Measurements from ENCODE around the gene CCDC196. TPM values are rescaled to one million over a fixed set of nuclear protein-coding genes. Genes with fewer than 3 reads are reported as not detected.
"Not testable (repeated sequence)": the region's sequence is repeated elsewhere in the genome, so short reads cannot be mapped to it uniquely, and the experiment has no call there.

The CCDC196 gene
- total RNA-seq, 1 donor from 2014 or later = not detected

- ATAC-seq (no peak), DNase-seq (ENCODE audit: low spot score) (no peak)
- intact Hi-C loops (cut with DNase I) = no loop called here
Observed at GRCh38 chr14:66540038-66540437, 53.9 kb downstream of the CCDC196 start.

DNA sequence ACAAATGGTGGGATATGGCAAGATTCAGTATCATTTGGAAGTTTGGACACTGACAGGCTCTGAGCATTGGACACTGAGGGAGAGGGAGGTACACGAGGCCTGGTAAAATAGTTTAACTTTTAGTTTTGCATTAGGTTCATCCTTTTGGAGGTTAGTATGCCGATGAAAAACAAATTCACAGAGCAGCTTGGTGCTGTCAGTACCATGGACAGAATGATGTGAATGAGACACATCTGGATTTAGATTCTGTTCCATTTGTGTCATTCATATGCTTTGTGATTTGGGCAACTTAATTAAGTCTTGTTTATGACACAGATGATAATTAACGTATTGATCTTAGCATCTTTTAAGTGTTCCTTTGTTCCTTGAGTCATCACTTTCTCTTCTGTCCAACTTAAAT lies 55.5 kb downstream of the CCDC196 start:
- no peak for DNase-seq (ENCODE audit: low spot score)
- no peak for ATAC-seq
- intact Hi-C loops (cut with DNase I) = no loop called here

- DNase-seq (ENCODE audit: low spot score) = no peak
- intact Hi-C loops (cut with DNase I) = no loop called here
- no peak for ATAC-seq
Observed at GRCh38 chr14:66543996-66544395, 57.8 kb downstream of the CCDC196 start.

DNA sequence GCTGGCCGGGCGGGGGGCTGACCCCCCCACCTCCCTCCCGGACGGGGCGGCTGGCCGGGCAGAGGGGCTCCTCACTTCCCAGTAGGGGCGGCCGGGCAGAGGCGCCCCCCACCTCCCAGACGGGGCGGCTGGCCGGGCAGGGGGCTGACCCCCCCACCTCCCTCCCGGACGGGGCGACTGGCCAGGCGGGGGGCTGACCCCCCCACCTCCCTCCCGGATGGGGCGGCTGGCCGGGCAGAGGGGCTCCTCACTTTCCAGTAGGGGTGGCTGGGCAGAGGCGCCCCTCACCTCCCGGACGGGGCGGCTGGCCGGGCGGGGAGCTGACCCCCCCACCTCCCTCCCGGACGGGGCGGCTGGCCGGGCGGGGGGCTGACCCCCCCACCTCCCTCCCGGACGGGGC lies 59.0 kb downstream of the CCDC196 start:
- DNase-seq (ENCODE audit: low spot score); intact Hi-C loops (cut with DNase I); ATAC-seq: not testable (repeated sequence)

DNA sequence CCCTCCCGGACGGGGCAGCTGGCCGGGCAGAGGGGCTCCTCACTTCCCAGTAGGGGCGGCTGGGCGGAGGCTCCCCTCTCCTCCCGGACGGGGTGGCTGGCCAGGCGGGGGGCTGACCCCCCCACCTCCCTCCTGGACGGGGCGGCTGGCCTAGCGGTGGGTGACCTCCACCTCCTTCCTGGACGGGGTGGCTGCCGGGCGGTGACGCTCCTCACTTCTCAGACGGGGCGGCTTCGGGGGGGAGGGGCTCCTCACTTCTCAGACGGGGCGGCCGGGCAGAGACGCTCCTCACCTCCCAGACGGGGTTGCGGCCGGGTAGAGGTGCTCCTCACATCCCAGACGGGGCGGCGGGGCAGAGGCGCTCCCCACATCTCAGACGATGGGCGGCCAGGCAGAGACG lies 59.6 kb downstream of the CCDC196 start:
- DNase-seq (ENCODE audit: low spot score); ATAC-seq; intact Hi-C loops (cut with DNase I): not testable (repeated sequence)

Other genes with a start within 250 kb of the CCDC196 start
- gene GPHN, start 21.8 kb downstream of the CCDC196 start, total RNA-seq = 24.4 TPM